A204.1 (cell line): ENCODE data around the gene C15orf40.
"Not testable (repeated sequence)": the region's sequence is repeated elsewhere in the genome, so short reads cannot be mapped to it uniquely, and the experiment has no call there.

Experiments
- FAIRE-seq: peaks from 2 replicates; lab custom pipeline; 2012; peaks lifted over from hg19 to GRCh38; lab: Jason Lieb, UNC

The C15orf40 gene

DNA sequence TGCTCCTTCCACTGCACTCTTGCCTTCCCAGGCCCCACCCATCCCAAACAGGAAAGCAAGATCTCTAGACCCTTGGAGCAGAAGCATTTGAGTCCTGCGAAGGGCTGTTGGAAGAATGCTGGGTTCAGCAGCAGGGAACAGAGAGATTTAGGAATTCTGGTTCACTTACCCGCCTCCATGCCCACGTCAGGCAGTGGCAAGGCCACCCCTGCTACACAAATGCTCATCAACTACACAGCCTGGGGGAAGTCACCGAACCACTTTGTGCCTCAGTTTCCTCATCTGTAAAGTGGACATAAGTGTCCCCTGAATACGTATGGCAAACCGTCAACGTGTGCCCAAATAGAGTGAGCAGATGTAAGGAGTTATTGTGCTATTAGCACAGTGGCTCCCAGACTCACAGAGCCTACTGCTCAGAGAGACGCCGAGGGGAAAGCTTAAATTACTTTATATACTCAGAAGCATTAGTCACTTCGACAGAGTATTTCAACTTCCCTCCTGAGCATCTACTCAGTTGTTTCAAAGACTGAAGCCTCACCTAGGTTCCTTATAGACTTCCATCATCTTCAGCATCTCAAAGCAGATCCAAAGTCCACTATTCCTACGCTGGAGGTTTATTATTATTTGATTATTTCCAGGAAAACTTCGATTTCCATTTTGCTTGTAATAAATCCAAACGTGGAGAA lies 59.8 kb downstream of the C15orf40 start:
- no peak for FAIRE-seq

DNA sequence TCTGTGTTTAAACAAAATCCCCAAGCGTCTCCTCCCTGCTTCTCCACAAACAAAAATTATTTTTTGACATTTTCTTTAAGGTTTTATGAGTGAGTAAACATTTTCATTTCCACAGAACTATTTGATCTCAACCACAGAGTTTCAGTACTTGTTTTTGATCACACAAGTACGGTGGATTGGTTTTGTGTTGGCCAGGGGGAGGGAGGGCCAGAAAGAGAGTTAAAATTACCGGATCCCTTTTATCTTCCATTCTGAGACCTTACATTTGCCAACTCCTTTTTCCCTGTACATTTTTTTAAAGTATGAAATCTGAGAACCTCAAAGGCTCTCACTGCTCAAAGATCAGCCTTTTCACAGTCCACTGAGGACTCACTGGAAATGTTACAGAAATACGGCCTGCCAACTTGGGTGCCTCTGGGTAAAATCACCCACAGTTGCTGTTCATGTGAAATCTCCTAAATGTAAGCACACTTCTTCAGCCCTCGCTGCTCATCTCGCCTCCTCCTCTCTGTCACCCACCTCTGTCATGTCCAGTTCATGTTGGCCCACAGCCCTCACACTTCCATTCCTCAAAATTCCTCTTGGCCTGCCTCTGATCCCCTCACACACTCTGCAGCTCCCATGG lies 60.6 kb downstream of the C15orf40 start:
- FAIRE-seq = no peak

DNA sequence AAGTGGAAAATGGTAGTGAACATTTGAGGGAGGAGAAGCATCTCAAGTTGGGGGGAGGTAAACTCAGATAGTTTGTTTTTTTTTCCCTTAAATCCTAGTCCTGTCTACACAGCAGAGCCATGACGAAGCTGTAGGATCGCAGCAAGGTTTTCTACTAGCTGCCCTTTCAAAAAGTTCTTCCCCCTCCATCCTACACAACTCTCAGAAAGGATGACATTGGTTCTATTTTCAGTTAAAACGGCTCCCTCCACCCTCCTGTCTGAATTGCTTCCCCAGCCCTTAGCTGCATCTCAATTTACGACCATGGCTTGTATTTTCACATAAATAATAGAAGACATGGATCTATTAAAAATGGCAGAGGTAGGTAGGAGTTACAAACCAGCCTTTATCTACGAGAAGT lies 61.1 kb downstream of the C15orf40 start:
- no peak for FAIRE-seq

DNA sequence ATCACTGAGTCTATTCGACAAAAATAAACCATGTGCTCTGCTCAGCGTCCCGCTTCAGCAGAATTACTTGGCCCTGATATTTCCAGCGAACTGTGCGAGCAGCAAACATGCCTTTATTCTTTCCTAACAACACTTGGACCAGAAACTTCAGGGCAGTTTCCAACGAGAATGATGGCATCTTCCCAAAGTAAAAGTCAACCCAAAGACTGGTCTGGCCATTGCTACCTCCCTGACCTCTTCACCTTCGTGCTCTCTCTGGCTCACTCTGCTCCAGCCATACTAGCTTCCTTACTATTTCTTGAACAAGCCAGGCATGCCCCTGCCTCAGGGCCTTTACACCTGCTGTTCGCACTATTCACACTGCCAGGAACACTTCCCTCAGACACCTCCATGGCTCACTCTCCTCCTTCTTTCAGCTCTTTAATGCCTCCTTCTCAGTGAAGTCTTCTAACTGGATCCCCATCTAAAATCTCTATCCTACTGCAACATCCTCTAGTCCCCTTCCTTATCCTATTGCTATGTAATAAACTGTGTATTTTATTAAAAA lies 65.2 kb downstream of the C15orf40 start:
- no peak for FAIRE-seq

DNA sequence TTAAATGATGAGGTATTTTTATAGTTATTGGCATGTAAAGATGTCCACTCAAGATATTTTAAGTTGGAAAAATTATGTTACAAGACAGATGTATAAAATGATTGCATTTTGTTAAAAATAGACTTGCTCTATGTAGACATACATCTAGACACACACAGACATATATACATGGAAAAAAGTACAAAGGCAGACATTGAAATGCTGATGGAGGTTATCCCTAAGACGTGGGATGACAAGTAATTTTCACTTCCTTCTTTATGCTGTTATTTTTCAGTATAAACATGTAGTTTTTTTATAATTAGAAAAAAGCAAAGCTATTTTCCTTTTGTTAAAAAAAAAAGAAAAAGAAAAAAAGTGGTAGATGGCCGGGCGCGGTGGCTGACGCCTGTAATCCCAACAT lies 66.1 kb downstream of the C15orf40 start:
- no peak for FAIRE-seq

DNA sequence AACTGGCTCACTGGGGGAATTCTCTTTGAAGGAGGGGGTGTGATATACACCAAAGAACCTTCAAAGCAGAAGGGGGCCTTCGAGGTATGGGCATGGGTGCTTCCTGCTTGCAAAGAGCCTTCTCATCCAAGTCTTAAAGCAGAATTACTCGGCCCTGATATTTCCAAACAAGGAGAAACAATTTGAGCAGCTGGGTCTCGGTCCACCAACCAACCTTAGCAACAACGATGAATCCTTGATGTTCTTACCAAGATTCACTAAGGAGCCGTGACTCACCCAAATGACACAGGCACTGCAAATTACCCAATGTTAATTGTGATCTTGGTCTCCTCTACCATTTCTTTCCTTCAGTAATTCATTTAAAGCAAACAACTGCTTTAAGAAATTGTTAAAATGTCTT lies 66.6 kb downstream of the C15orf40 start:
- no peak for FAIRE-seq

DNA sequence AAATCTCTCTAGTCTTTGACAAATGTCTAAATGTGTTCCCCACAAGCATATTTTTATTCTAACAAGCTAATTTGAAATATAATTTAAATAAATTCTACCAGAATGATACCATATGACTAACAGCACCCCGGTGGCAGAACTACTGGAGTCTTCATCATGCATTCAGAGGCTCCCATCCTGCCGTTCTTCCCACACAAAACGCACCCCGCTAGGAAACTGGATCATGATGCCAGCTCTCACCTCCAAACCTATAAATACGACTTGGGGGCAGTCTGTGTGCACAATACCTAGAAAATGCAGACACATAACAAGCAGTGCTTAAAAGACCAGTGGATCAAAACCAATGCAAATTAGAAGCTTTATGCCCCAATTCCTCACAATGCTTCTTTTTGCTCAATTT lies 67.4 kb downstream of the C15orf40 start:
- no peak for FAIRE-seq

DNA sequence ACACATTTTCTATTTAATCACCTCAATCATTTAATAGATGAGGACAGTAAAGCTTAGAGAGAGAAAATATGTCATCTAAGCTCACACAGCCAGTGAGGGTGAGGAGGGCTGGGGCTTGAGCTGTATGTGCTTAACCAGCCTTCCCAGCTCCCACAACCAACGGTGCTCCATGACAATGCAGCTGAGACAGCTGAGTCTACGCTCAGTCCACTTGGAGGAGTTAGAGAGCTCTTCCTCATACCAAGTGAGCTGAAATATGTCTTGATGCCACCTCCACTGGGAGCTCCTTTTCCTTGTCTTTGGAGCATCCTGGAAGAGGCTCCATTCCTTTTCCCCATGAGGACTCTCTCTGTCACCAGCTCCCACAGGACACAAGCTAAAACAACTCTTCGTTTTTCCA lies 68.3 kb downstream of the C15orf40 start:
- no peak for FAIRE-seq

DNA sequence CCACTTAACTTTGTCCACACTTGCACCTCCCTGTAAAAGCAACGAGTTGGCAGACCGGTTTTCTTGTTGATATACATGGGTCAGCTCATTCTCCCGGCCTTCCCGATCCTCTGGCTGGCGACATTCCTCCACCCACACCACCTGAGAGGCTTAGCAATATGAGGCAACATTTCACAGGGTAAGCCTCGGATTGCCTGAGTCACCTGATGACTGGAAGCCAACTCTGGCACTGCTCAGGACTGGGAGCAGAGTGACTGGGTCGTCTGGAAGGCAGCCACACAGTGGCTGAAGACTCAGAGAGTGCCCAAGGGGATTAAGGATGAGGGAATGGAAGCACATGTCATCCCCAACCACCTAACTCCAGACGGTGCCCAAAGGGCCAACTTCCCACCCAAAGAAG lies 68.7 kb downstream of the C15orf40 start:
- no peak for FAIRE-seq

DNA sequence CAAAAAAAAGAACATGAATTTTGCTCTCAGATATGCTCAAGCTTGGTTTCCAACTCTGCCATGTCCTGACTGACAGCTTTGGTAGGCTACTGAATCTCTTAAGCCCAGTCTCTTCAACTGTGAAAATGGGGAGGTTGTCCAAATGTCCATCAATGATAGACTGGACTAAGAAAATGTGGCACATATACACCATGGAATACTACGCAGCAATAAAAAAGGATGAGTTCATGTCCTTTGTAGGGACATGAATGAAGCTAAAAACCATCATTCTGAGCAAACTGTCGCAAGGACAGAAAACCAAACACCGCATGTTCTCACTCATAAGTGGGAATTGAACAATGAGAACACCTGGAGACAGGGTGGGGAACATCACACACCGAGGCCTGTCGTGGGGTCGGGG lies 71.8 kb downstream of the C15orf40 start:
- not testable (repeated sequence) for FAIRE-seq
